GM18909 (cell line): ENCODE results near the gene PYGM.

Source experiments
- ATAC-seq: cut with Tn5 transposase; IDR thresholded peaks from one replicate; pipeline ENCODE4 v1.9.1; 2021; ENCODE audit warnings: mild to moderate bottlenecking; ENCODE audit not compliant: unreplicated experiment, poor library complexity

PYGM gene

GRCh38 chr11:64759722-64760719, at the start of gene PYGM:
Gene PYGM, minus strand, starts transcription at chr11:64759974. Its CDS starts 76 bp downstream, at chr11:64759898.
- no peak for ATAC-seq

- no peak for ATAC-seq
Observed at GRCh38 chr11:64805481-64805880, 45.7 kb upstream of the PYGM start.

DNA sequence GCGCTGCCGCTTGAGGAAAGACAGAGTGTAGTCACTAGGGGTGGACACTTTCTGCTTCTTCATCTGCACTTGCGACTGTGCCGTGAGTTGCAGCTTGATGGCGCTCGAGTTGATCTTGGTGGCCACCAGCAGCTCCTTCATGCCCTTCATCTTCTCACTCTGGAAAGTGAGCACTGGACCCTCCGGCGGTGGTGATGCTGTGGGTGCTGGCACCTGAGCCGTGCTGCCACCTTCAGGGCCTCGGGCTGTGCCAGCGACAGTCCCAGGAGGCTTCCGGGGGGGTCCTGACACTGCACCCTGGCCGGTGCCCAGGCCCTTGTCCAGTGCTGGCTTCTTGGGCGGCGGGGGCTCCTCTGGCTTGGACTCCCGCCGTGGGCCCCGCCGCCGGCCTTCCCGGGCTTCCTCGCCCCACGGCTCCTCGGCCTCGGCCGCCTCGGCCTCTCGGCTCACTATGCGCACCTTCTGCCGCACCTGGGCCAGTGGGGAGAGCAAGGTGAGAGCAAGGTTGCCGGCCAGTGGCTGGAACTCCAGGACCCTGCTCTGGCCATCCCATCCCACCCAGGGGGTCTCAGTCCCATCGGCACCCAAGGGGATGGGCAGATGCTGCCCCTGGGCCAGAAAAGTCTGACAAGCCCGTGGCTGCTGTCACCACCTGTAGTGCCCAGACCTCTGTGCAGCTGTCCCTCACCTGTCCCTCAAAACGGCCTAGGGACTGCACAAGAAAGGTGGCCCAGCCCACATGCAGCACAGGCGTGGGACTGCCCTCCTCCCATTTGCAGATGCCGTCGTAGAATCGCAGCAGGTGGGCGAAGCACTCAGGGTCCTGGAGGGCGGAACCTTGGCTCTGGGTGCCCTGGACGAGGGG, 44.8 kb upstream of the PYGM start:
- ATAC-seq = no peak

GRCh38 chr11:64803846-64804345, 44.1 kb upstream of the PYGM start:
- ATAC-seq = no peak

- peak; percentile 69 for ATAC-seq
Observed at GRCh38 chr11:64803158-64803845, 43.5 kb upstream of the PYGM start, which contains the start of gene MAP4K2. Gene MAP4K2, minus strand, starts transcription at chr11:64803214. Its CDS starts 65 bp downstream, at chr11:64803149.

DNA sequence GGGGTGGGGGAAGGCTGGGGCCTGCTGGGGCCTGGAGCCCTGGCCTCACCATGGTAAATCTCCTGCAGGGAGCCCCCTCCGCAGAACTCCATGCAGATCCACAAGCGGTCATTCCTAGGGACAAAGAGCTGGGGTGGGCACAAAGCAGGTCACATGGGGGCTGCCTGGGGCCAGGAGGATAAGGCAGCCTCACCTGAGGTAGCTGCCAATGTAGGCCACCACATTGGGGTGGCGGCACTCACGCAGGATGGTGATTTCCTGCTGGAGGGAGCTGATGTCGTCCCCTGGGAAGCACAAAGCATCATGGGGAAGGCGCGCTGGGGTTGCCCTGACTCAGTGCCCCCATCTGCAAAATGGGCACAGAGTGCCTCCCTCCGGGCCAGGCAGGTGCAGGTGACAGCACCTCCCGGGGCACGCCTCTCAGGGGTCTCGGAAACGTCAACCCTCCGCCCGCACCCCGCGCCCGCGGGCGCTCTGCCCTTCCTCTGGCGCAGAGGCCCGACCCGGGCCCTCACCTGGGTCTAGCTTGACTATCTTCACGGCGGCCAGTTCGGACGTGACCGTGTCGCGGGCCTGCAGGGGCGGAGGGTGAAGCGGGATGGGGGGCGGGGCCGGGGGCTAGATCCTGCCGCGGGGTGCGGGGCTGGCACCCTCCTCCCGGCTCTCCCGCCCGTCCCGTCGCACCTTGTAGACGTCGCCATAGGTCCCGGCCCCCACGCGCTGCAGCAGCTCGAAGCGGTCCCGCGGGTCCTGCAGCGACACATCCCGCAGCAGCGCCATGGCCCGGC, 42.8 kb upstream of the PYGM start:
- ATAC-seq = peak; percentile 28

DNA sequence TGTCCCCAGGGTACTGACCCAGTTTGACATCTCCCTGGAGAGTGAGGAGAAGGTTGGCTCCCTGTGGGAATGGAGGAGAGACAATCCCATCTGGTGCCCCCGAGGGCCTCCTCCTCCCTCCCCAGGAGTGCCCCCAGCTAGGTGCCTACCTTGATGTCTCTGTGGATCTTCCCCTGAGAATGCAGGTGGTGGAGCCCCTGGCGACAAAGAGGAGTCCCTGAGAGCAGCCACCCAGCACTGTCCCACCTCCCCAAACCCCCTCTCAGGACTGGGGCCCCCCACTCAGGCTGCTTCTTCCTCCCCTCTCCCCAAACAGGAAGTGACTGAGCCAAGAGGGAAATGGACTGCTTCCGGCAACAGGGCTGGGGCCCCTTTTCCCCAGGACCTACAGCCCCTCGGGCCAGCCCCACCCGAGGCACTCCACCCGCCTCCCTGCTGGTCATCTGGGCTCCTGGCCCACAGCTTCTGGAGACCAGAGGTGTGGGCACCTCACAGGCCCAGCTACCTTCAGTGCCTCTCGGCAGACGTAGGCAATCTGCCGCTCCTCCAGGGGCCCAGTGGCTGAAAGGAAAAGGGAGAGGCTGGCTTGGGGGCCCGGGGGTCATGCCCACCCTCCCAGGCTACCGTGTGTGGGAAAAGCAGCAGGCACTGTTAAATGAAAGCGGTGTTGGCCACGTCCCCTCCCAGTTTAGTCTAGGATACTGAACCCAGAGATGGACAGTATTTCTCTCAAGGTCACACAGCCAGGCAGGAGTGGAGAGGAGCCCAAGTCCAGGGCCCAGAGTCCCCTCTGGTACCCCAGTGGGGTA, 42.0 kb upstream of the PYGM start:
- no peak for ATAC-seq

DNA sequence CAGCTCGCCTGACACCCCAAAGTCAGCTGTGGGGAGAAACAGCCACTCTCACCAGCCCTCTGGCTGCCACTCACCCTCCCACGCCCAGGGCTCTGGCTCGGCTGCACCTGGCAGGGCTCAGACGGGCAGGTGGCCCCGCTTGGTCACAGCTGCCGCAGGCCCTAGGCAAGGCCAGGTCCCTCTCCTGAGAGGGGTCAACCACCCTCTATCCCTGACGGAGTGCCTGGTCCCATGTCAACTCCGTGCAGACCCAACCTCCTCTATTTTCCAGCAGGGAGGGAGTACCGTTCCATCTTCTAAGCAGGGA, 41.3 kb upstream of the PYGM start:
- ATAC-seq = no peak

DNA sequence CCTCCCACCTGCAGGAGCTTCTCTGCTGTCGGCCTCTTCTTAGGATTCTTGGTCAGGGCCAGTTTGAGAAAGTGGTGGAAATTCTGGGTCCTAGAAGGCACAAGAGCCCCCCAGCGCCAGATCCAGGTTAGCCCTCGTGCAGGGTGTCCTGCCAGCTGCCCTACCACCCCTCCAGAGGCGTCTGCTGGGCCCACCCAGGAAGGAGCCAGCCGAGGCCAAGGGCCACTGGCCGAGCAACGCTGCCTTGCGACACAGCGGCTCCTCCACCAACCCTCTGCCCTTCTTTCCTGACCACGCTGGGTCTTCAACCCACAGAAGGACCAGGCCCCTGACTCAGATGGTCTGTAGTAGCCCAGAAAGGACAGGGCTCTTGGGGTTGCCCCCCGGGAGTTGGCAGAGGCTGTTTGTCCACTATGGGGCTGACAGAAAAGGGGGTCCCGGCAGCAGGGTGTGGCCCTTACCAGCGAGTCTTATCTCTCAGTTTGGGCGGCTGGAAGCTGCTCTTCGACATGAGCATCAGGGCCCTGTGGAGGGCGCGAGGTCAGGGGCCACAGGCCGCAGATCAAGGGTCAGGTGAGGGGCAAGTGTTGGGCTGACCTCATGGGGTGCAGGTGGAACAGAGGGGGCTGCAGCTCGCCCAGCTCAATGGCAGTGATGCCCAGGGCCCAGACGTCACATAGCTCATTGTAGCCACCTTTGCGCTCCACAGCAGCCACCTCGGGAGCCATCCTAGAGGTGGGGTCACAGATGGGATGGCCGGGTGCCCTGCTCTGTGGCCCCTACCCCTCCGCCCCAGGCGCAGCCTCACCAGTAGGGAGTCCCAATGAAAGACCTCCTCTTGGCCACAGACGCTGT, 40.8 kb upstream of the PYGM start:
- ATAC-seq = no peak

- no peak for ATAC-seq
Observed at GRCh38 chr11:64799623-64800302, 40.0 kb upstream of the PYGM start.

DNA sequence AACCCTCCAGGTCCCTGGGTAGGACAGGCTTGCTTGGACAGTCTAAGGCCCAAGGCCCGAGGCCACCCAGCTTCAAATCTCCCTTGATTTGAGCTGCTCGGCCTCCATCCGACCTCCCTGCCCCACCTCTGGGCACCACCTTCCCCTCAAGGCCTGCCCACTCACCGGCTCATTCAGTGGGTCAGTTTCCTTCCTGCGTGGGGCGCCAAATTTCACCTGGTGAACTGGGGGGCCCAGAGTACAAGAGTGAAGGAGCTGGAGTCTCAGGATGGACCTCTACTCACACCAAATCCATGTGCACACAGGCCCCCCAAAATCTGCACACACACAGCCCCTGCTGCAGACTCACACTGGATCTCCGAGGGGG, 39.5 kb upstream of the PYGM start:
- no peak for ATAC-seq

- ATAC-seq = no peak
Observed at GRCh38 chr11:64796757-64797541, 37.2 kb upstream of the PYGM start.

- ATAC-seq = no peak
Observed at GRCh38 chr11:64796047-64796756, 36.4 kb upstream of the PYGM start.

DNA sequence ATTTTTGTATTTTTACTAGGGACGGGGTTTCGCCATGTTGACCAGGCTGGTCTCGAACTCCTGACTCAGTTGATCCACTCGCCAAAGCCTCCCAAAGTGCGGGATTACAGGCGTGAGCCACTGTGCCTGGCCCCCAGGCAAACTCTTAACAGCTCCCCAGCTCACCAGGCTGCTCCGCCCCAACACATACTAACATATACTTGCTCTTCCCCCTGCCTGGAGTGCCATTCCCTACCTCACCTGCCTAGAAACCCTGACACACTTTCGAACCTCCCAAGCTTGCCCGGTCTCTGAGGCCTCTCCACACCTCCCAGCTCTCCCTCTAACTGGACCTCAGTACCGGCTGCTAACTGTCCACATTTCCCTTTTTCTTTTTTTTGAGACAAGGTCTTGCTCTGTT, 34.8 kb upstream of the PYGM start:
- ATAC-seq = no peak

DNA sequence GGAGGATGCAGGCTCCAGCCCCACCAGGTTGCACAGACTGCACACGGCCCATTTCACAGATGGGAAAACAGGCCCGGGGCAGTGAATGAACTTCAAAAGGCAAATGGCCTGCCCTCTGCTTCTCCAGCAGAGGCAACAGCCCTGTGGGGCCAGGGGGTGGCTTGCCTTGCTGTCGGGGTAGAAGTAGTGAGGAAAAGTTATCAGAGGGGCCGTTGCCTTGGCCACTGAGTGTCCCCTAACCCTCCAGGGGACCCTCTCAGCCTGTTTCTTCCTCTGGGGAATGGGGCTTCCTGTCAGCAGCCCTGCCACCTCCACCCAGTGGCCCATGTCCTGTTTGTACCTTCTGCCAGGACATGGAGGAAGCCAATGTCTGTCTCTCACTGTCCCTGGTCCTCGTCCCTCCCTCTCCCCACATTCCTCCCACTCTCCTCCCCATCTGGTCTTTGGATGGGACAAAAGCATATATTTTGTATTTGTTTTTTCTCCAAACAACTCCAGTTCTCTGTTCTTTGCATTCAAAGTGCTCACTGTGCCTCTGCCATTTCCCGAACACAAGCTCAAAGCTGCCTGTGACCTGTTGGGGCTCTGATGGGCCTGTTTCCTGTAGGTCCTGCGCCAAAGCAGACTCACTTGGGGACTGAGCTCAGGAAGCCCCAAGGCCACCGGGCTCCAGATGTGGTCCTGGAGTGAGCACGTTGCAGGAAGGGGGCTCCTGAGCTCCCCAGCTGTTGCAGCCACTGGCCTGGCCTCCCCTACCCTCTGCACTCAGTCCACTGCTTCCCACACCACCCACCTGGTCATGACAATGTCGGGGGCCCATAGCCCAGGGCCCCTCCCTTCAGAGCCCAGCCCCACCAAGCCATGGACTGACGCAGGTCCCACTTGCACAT, 33.7 kb upstream of the PYGM start:
- ATAC-seq = no peak
